Activated T-helper 9 cell treated with anti-CD3 and anti-CD28 coated beads, Interleukin-2, amount 50 U/mL, for 16 hours (primary cell): ENCODE measurements around the gene C9orf50.

Experiments used
- DNase-seq: peaks from one replicate; pipeline ENCODE4 v3.0.0-alpha.2; 2020; ENCODE audit warnings: low read depth

The C9orf50 gene

DNA sequence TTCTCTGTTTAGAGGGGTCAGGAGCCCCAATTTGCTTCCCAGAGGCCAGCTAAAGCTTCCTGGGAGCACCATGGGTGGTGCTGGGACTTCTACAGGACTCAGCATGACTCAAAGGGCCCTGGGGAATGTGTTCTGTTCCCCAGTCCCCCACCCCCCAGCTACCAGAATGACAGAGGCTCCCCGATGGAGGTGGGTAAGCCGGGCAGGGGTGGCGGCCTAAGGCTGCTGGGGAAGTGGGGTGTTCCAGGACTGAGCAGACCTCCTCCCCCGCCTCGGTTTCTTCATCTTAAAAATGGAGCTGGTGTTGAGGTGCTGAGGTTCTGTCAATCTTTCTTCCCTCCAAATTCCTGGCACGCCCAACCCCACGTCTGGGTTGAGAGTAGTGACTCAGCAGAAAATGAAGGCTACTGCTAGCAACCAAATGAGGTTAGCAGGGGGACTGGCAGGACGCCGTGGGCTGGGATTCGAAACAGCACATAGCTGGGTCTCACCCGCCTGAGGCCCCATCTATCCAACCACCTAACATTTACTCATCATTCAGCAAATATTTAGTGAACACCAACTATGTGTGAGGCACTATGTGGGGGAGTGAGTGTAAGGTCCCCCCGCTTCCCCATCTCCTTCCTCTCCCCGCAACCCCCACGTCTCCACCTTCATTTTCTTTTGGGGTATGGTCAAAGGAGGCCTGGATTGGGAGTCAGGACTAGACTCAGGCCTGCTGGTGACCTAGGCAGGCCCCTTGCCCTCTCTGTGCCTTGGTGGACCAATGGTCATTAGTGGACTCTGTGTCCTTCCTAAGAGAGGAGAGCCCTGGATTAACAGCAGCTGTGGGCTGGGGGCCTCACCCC lies 50.2 kb downstream of the C9orf50 start:
- DNase-seq = no peak

DNA sequence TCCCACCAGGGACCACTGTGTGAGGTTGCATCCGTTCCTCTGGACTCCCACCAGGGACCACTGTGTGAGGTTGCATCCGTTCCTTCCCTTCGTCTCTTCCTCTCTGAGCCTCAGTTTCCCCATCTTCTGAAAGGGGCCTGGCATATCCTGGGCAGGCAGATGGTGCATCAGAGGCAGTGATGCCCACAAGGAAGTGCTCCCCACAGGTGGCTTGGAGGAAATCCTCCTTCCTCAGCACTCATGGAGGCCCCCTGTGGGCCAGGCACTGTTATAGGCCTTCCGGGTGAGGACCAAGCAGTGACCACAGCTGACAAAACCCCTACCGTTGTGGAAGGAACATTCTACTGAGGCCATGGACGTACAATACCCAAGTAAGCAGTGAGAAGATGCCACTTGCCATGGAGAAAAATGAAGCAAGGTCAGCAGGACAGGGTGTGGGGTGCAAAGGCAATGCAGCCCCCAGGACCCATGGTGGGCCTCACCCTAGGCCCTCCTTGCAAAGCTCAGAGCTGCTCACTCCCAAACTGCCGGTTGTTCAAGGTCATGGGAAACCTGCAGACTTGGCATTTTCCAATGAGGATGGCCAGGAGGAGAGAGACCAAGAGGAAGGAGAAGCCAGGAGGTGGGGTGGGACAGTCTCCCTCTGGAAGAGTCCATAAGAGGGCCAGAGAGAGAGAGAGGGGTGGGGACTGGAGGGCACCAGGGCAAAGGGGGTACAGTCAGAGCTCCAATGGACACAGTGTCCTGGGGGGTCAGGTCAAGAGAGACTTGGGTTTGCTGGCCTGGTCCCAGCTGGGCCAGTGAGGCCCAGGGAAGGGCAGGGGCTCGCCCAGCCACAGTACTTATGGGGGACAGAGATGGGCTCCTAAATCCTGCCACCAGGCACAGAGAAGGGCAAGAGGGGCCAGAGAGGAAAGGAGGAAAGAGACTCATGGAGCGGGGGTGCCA lies 51.1 kb downstream of the C9orf50 start:
- DNase-seq = no peak

DNA sequence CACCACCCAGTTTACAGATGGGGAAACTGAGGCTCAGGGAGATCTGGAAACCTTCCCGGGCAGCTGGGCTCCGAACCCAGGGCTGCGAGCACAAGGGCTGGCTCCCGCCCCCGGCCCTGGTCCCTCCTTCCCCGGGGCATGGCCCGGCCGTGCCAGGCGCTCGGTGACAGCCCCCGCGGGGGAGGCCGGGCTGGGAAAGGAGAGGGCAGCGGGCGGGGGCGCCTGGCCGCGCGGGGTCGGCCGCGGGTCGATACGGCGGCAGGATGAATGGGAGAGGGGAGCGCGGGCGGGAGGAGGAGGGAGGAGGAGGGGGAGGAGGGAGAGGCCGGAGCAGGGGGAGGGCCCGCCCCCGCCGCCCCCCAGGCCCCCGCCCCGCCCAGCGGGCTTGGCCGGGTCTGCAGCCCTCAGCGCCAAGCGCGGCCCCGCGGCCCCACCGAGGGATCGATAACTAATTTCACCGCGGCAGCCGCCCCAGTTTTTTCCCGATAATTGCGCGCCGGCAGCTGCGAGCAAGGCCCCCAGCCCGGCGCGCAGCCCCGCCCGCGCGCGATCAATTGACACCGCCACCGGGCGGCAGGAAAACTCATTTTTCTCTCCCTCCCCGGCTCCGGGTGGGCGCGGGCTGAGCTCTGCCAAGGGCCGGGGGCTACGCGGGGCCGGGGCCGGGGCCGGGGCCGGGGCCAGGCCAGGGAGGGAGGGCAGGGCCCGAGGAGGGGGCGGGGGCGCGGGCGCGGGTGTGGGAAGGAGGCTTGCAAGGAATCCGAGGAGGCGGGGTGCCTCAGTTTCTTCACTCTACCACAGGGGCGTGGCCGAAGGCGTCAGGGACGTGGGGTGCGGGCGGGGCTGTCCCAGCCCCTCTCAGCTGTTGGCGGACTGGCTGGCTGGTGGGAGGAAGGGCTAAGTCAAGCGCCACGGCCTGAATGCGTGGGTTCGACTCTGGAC lies 52.1 kb downstream of the C9orf50 start:
- no peak for DNase-seq

DNA sequence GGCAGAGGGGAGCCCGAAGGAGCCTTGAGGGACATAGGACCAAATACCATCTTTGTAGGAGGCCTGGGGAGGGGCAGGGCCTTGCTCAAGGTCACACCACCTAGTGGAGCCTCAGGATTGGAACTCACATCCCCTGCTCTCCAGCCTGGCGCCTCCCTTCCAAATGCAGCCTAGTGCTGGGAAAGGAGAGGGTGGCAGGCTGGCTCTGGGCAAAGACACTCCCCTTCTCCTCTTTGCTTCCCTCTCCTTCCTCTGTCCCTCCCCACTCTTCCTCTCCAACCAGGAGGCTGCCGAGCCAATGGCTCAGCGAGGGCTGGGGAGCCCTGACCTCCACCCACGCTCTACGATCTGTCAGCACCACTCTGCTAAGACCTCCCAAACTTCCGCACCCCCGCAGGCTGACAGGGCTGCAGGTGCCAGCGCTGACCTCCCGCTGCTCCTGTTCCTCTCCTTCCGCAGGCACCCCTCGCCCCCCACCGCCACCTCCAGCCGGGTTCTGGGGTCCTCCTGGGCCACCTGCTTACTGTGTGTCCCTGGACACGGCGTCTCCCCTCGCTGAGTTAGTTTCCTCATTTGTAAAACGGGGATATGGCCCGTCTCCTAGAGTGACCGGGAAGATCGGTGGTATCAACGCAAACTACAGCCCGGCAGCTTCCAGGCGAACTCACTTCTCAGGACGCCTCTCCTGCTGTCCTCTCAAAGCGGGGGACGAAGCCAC lies 52.9 kb downstream of the C9orf50 start:
- DNase-seq = no peak

DNA sequence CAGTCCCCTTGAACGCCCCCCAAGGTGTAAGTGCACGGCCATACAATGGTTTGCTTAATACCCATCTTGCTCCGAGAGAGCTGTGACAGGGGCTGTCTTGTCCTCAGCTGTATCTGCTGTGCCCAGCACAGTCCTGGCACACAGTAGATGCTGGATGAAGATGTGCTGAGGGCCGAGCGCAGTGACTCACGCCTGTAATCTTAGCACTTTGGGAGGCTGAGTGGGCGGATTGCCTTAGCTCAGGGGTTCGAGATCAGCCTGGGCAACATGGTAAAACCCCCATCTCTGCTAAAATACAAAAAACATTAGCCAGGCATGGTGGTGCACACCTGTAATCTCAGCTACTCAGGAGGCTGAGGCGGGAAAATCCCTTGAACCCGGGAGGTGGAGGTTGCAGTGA lies 53.6 kb downstream of the C9orf50 start:
- no peak for DNase-seq

DNA sequence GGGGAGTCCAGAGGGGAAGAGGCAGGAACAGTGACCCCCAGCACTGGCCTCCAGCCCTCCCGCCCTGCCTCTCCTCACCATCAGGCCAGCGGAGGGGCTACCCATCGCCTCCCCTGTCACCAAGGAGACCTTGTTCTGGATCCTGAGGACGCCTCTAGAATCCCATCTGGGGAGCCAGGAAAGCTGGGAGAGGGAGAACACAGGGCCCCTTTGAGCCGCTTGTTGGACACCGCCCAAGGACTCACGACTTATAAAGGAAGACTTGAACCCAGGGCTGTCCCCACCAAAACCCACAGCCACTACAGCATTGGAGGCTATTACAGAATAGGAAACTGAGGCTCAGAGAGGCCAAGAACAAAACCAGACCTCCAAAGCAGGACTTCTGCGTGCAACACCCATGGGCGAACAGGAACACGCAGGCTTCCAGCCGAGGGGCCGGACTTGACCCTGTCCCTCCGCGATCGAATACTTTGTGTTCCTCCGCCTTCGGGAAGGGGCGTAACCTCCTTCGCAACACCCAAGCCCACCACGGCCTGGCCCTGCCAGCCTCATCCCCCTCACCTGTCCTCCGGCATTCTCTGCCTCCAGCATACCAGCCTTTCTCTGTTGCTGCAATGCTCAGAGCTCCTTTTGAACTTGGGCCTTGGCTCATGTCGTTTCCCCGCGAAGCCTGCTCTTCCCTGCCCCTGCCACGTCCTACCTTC lies 54.2 kb downstream of the C9orf50 start:
- DNase-seq = no peak

DNA sequence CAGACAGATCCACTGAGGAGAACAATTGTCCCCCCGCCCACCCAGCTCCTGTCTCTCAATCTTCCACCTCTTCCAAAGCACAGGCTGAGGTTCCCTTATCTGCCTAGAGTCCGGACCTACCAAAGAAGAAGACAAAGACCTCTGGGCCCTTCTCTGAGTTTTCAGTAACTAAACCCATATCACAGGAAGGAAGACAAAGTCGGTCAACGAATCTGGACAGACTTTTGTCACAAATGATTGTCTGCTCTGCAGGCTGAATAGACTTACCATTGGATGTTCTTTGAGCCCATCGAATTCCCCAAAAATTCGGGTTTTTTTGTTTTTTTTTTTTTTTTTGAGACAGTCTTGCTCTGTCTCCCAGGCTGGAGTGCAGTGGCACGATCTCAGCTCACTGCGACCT lies 58.0 kb downstream of the C9orf50 start:
- DNase-seq = no peak

DNA sequence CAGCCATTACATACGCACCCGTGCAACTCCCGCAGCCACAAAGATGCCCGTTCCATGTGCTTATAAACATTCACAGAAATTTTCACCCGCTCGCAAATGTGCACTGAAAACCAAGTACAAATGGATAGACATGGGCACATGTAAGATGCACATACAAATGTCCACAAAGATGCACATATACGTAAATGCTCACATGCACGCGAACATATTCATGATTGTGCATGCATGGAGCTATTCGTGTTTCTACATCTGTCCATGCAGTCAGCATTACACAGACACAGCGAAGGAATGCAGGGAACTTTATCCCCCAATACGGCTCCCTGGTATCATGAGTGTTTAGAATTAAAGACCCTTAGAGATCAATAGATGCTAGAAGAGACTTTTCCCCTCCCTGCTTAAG lies 58.4 kb downstream of the C9orf50 start:
- no peak for DNase-seq
